ENCODE results near the gene PPP1R12B.

Gene PPP1R12B

GRCh38 chr1:202584707-202585589 is 236.4 kb downstream of the PPP1R12B start:
- TF ChIP-seq CTCF (IDR thresholded peaks at IDR 0.05) = no peak
- H3K4me1 ChIP-seq (ENCODE audit: control insufficient read depth in 1 of 2, insufficient read depth in 1 of 2, low read depth in 1 of 2, low read length in 1 of 2) = peaks cover 0 to 15% of the 10 kb centered on the region in 2 experiments
- no peak overlapping the region for H3K4me3 ChIP-seq (ENCODE audit: low read depth in 1 of 2, low read length in 1 of 2)
- H3K9me3 ChIP-seq = no peaks in the 10 kb centered on the region
- H3K27me3 ChIP-seq = no peaks in the 10 kb centered on the region
- H3K36me3 ChIP-seq = peaks cover 88% of the 10 kb centered on the region
- no peak overlapping the region for H3K27ac ChIP-seq

- peaks cover 86% of the 10 kb centered on the region for H3K36me3 ChIP-seq
- no peak overlapping the region for H3K4me3 ChIP-seq (ENCODE audit: low read depth in 1 of 2, low read length in 1 of 2)
- no peaks in the 10 kb centered on the region for H3K9me3 ChIP-seq
- H3K4me1 ChIP-seq (ENCODE audit: control insufficient read depth in 1 of 2, insufficient read depth in 1 of 2, low read depth in 1 of 2, low read length in 1 of 2) = peaks cover 0 to 15% of the 10 kb centered on the region in 2 experiments
- no peaks in the 10 kb centered on the region for H3K27me3 ChIP-seq
- TF ChIP-seq CTCF (IDR thresholded peaks at IDR 0.05) = no peak
- H3K27ac ChIP-seq = no peak overlapping the region
These were observed 237.1 kb downstream of the PPP1R12B start for GRCh38 chr1:202585590-202585933.

- Histone ChIP-seq H3K36me3 (peaks cover 86% of the 10 kb centered on the region), H3K4me3 (ENCODE audit: low read depth in 1 of 2, low read length in 1 of 2) (no peak overlapping the region), H3K4me1 (ENCODE audit: control insufficient read depth in 1 of 2, insufficient read depth in 1 of 2, low read depth in 1 of 2, low read length in 1 of 2) (peaks cover 0 to 15% of the 10 kb centered on the region in 2 experiments), H3K9me3 (no peaks in the 10 kb centered on the region), H3K27ac (no peak overlapping the region), H3K27me3 (no peaks in the 10 kb centered on the region)
- TF ChIP-seq CTCF (IDR thresholded peaks at IDR 0.05) = no peak
These were observed 237.7 kb downstream of the PPP1R12B start for GRCh38 chr1:202586018-202586821.

- no peak overlapping the region for H3K4me3 ChIP-seq (ENCODE audit: low read depth in 1 of 2, low read length in 1 of 2)
- no peaks in the 10 kb centered on the region for H3K27me3 ChIP-seq
- no peaks in the 10 kb centered on the region for H3K9me3 ChIP-seq
- H3K4me1 ChIP-seq (ENCODE audit: control insufficient read depth in 1 of 2, insufficient read depth in 1 of 2, low read depth in 1 of 2, low read length in 1 of 2) = peaks cover 0 to 15% of the 10 kb centered on the region in 2 experiments
- H3K27ac ChIP-seq = no peak overlapping the region
- TF ChIP-seq CTCF (IDR thresholded peaks at IDR 0.05) = no peak
- H3K36me3 ChIP-seq = peaks cover 86% of the 10 kb centered on the region
These were observed 238.4 kb downstream of the PPP1R12B start for GRCh38 chr1:202586871-202587270.

- peaks cover 86% of the 10 kb centered on the region for H3K36me3 ChIP-seq
- no peaks in the 10 kb centered on the region for H3K9me3 ChIP-seq
- TF ChIP-seq CTCF (IDR thresholded peaks at IDR 0.05) = no peak
- no peak overlapping the region for H3K4me3 ChIP-seq (ENCODE audit: low read depth in 1 of 2, low read length in 1 of 2)
- H3K4me1 ChIP-seq (ENCODE audit: control insufficient read depth in 1 of 2, insufficient read depth in 1 of 2, low read depth in 1 of 2, low read length in 1 of 2) = peaks cover 0 to 15% of the 10 kb centered on the region in 2 experiments
- H3K27ac ChIP-seq = no peak overlapping the region
- H3K27me3 ChIP-seq = no peaks in the 10 kb centered on the region
These were observed 239.5 kb downstream of the PPP1R12B start for GRCh38 chr1:202587859-202588485.
